ENCODE measurements around the gene SYT17.

Gene SYT17

DNA sequence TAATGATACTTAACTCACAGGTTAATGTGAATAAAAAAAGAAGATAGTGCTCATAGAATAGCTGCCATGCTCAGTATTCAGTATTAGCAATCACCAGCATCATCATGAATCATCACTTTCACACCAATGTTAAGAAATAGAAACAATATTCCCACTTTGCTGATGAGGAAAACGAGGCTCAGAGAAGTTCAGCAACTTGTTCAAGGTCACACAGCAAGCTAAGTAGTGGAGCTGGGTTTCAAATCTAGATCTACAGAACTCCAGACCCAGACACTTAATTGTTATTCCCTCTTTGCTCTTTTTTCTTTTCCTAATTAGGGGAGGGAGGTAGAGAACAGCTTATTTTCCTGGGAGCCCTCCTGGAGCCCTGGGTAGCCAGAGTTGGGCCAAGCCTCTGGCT lies 140.4 kb downstream of the SYT17 start:
- no peak overlapping the region for H2BK15ac ChIP-seq (ENCODE audit: low read length)
- no peak overlapping the region for H2AFZ ChIP-seq (ENCODE audit: low read length)
- H3K4ac ChIP-seq (ENCODE audit: low read length): no peak overlapping the region
- H3K27me3 ChIP-seq (ENCODE audit: control insufficient read depth in 3 of 3, insufficient read depth in 3 of 3, low read depth in 1 of 3, low read length in 3 of 3): no peaks in the 10 kb centered on the region
- H3K4me1 ChIP-seq (ENCODE audit: control insufficient read depth in 2 of 2, insufficient read depth in 1 of 2, low read depth in 1 of 2, low read length in 2 of 2): peaks cover 0 to 9% of the 10 kb centered on the region in 2 donors
- no peak for DNase-seq (ENCODE audit: low spot score)
- H3K4me3 ChIP-seq (ENCODE audit: low read length in 2 of 2): no peak overlapping the region
- H3K4me2 ChIP-seq (ENCODE audit: insufficient read depth, low read length, poor library complexity, severe bottlenecking): no peak overlapping the region
- H2BK12ac ChIP-seq (ENCODE audit: low read length): no peak overlapping the region
- H3K18ac ChIP-seq (ENCODE audit: low read length): no peak overlapping the region
- no peak overlapping the region for H3K23ac ChIP-seq (ENCODE audit: low read depth, low read length, poor library complexity)
- H3K36me3 ChIP-seq (replicated peaks in 1 of 2; ENCODE audit: control insufficient read depth in 2 of 2, insufficient read depth in 2 of 2, low read length in 2 of 2): peaks cover 0 to 2% of the 10 kb centered on the region in 2 donors
- no peak overlapping the region for H2BK5ac ChIP-seq (ENCODE audit: low read length)
- WGBS, 2 donors (ENCODE audit: extremely low coverage in 2 of 2, insufficient read length in 2 of 2, insufficient replicate concordance in 1 of 2): no CpG with 5 or more reads among the region's 1 CpG
- H3K79me1 ChIP-seq (ENCODE audit: low read depth, low read length): no peaks in the 10 kb centered on the region
- no peak overlapping the region for H4K8ac ChIP-seq (ENCODE audit: low read depth, low read length)
- H3K14ac ChIP-seq (ENCODE audit: low read length): no peak overlapping the region
- H3K9me3 ChIP-seq (replicated peaks in 1 of 2; ENCODE audit: control insufficient read depth in 2 of 2, insufficient read depth in 1 of 2, low read depth in 1 of 2, low read length in 2 of 2): peaks cover 0 to 6% of the 10 kb centered on the region in 2 donors
- no peak overlapping the region for H3K9ac ChIP-seq (ENCODE audit: low read depth, low read length, poor library complexity)
- H4K91ac ChIP-seq (ENCODE audit: low read depth, low read length, poor library complexity): no peak overlapping the region
- no peak overlapping the region for H3K27ac ChIP-seq (replicated peaks; ENCODE audit: low read length)
- no peak overlapping the region for H2BK120ac ChIP-seq (ENCODE audit: low read depth, low read length)
- no peak overlapping the region for H2AK5ac ChIP-seq (ENCODE audit: low read depth, low read length)

- WGBS, 2 donors (ENCODE audit: extremely low coverage in 2 of 2, insufficient read length in 2 of 2, insufficient replicate concordance in 1 of 2): no CpG with 5 or more reads among the region's 5 CpGs
- H3K23ac ChIP-seq (ENCODE audit: low read depth, low read length, poor library complexity): no peak overlapping the region
- no peaks in the 10 kb centered on the region for H3K27me3 ChIP-seq (ENCODE audit: control insufficient read depth in 3 of 3, insufficient read depth in 3 of 3, low read depth in 1 of 3, low read length in 3 of 3)
- peaks cover 0 to 2% of the 10 kb centered on the region in 2 donors for H3K36me3 ChIP-seq (replicated peaks in 1 of 2; ENCODE audit: control insufficient read depth in 2 of 2, insufficient read depth in 2 of 2, low read length in 2 of 2)
- no peak overlapping the region for H2BK120ac ChIP-seq (ENCODE audit: low read depth, low read length)
- H3K4me1 ChIP-seq (ENCODE audit: control insufficient read depth in 2 of 2, insufficient read depth in 1 of 2, low read depth in 1 of 2, low read length in 2 of 2): peaks cover 0 to 9% of the 10 kb centered on the region in 2 donors
- H2AFZ ChIP-seq (ENCODE audit: low read length): no peak overlapping the region
- H3K4ac ChIP-seq (ENCODE audit: low read length): no peak overlapping the region
- H3K4me2 ChIP-seq (ENCODE audit: insufficient read depth, low read length, poor library complexity, severe bottlenecking): no peak overlapping the region
- no peak overlapping the region for H2BK15ac ChIP-seq (ENCODE audit: low read length)
- no peak overlapping the region for H3K4me3 ChIP-seq (ENCODE audit: low read length in 2 of 2)
- H3K27ac ChIP-seq (replicated peaks; ENCODE audit: low read length): no peak overlapping the region
- H3K79me1 ChIP-seq (ENCODE audit: low read depth, low read length): no peaks in the 10 kb centered on the region
- no peak overlapping the region for H2BK12ac ChIP-seq (ENCODE audit: low read length)
- H4K8ac ChIP-seq (ENCODE audit: low read depth, low read length): no peak overlapping the region
- no peak overlapping the region for H3K14ac ChIP-seq (ENCODE audit: low read length)
- DNase-seq (ENCODE audit: low spot score): no peak
- no peak overlapping the region for H2AK5ac ChIP-seq (ENCODE audit: low read depth, low read length)
- H3K18ac ChIP-seq (ENCODE audit: low read length): no peak overlapping the region
- peaks cover 0 to 7% of the 10 kb centered on the region in 2 donors for H3K9me3 ChIP-seq (replicated peaks in 1 of 2; ENCODE audit: control insufficient read depth in 2 of 2, insufficient read depth in 1 of 2, low read depth in 1 of 2, low read length in 2 of 2)
- H3K9ac ChIP-seq (ENCODE audit: low read depth, low read length, poor library complexity): no peak overlapping the region
- no peak overlapping the region for H2BK5ac ChIP-seq (ENCODE audit: low read length)
- no peak overlapping the region for H4K91ac ChIP-seq (ENCODE audit: low read depth, low read length, poor library complexity)
Observed at GRCh38 chr16:19309178-19309577, 141.1 kb downstream of the SYT17 start.

DNA sequence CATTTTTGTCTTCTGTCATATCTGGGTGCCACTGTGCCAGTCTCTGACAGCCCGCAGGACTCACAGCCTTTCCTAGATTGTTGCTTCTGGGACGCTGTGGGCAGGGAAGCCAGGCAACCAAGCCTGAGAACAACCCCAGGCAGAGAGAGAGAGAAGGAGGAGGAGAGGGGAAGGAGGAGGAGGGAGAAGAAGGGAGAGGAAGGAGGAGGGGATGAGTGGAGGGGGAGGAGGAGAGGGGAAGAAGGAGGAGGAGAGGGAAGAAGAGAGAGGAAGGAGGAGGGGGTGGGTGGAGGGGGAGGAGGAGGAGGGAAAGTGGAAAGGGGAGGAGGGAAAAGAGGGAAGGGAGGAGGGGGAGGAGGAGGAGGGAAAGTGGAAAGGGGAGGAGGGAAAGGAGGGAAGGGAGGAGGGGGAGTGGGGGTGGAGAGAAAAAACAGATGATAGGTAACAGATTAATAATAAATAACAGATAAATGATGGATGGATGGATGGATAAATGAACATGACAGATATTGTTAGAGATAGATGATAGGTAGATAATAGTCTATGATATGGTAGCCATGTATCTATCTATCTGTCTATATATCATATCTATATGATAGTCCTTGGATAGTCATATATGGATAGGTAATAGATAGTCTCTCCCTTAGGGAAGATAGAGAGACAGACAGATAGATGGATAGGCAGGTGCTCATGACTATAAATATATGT lies 146.8 kb downstream of the SYT17 start:
- Histone ChIP-seq H3K4me3 (ENCODE audit: low read length in 2 of 2) (no peak overlapping the region), H3K18ac (ENCODE audit: low read length) (no peak overlapping the region), H2BK120ac (ENCODE audit: low read depth, low read length) (no peak overlapping the region), H2BK15ac (ENCODE audit: low read length) (no peak overlapping the region), H3K4ac (ENCODE audit: low read length) (no peak overlapping the region), H3K36me3 (replicated peaks in 1 of 2; ENCODE audit: control insufficient read depth in 2 of 2, insufficient read depth in 2 of 2, low read length in 2 of 2) (peaks cover 0 to 2% of the 10 kb centered on the region in 2 donors), H3K14ac (ENCODE audit: low read length) (no peak overlapping the region), H2AFZ (ENCODE audit: low read length) (no peak overlapping the region), H3K27me3 (ENCODE audit: control insufficient read depth in 3 of 3, insufficient read depth in 3 of 3, low read depth in 1 of 3, low read length in 3 of 3) (no peaks in the 10 kb centered on the region), H4K91ac (ENCODE audit: low read depth, low read length, poor library complexity) (no peak overlapping the region), H4K8ac (ENCODE audit: low read depth, low read length) (no peak overlapping the region), H3K23ac (ENCODE audit: low read depth, low read length, poor library complexity) (no peak overlapping the region), H2AK5ac (ENCODE audit: low read depth, low read length) (no peak overlapping the region), H2BK12ac (ENCODE audit: low read length) (no peak overlapping the region), H3K4me1 (ENCODE audit: control insufficient read depth in 2 of 2, insufficient read depth in 1 of 2, low read depth in 1 of 2, low read length in 2 of 2) (peaks cover 0 to 6% of the 10 kb centered on the region in 2 donors), H3K9me3 (replicated peaks in 1 of 2; ENCODE audit: control insufficient read depth in 2 of 2, insufficient read depth in 1 of 2, low read depth in 1 of 2, low read length in 2 of 2) (peaks cover 0 to 7% of the 10 kb centered on the region in 2 donors), H3K9ac (ENCODE audit: low read depth, low read length, poor library complexity) (no peak overlapping the region), H2BK5ac (ENCODE audit: low read length) (no peak overlapping the region), H3K79me1 (ENCODE audit: low read depth, low read length) (no peaks in the 10 kb centered on the region), H3K27ac (replicated peaks; ENCODE audit: low read length) (no peak overlapping the region), H3K4me2 (ENCODE audit: insufficient read depth, low read length, poor library complexity, severe bottlenecking) (no peak overlapping the region)
- WGBS, 2 donors (ENCODE audit: extremely low coverage in 2 of 2, insufficient read length in 2 of 2, insufficient replicate concordance in 1 of 2): no CpG with 5 or more reads among the region's 2 CpGs
- DNase-seq (ENCODE audit: low spot score): no peak

DNA sequence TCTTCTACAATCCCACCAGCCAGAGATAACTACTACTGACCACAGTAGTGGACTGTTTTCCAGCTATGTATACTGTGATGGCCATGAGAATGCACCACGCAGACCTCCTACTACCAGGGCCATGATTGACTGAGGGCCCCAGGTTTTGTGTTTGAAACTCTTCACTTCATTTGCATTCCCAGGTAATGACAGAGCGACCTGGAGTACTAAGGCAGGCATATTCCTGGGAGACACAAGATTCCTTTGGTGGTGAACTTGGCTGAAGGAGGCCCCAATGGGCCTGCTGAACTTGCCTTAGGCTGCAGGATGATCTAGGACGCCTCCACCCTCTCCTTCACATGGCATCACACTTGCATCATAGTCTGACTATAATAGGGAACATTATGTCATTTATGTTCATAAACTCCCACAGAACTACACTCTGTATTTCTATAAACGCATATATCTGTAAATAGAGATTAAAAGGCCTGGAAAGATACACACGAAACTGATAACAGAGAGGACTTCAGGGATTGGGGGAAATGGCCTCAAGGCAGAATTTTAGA lies 147.9 kb downstream of the SYT17 start:
- no peak overlapping the region for H2BK5ac ChIP-seq (ENCODE audit: low read length)
- H3K4ac ChIP-seq (ENCODE audit: low read length): no peak overlapping the region
- H2BK12ac ChIP-seq (ENCODE audit: low read length): no peak overlapping the region
- WGBS, 2 donors (ENCODE audit: extremely low coverage in 2 of 2, insufficient read length in 2 of 2, insufficient replicate concordance in 1 of 2): no CpG with 5 or more reads among the region's 5 CpGs
- no peak overlapping the region for H3K9ac ChIP-seq (ENCODE audit: low read depth, low read length, poor library complexity)
- no peak overlapping the region for H3K4me3 ChIP-seq (ENCODE audit: low read length in 2 of 2)
- no peak overlapping the region for H3K27ac ChIP-seq (replicated peaks; ENCODE audit: low read length)
- H4K8ac ChIP-seq (ENCODE audit: low read depth, low read length): no peak overlapping the region
- no peak overlapping the region for H2AK5ac ChIP-seq (ENCODE audit: low read depth, low read length)
- H3K4me2 ChIP-seq (ENCODE audit: insufficient read depth, low read length, poor library complexity, severe bottlenecking): no peak overlapping the region
- H3K36me3 ChIP-seq (replicated peaks in 1 of 2; ENCODE audit: control insufficient read depth in 2 of 2, insufficient read depth in 2 of 2, low read length in 2 of 2): peaks cover 0 to 2% of the 10 kb centered on the region in 2 donors
- H3K27me3 ChIP-seq (ENCODE audit: control insufficient read depth in 3 of 3, insufficient read depth in 3 of 3, low read depth in 1 of 3, low read length in 3 of 3): no peaks in the 10 kb centered on the region
- H3K18ac ChIP-seq (ENCODE audit: low read length): no peak overlapping the region
- no peak overlapping the region for H3K23ac ChIP-seq (ENCODE audit: low read depth, low read length, poor library complexity)
- H4K91ac ChIP-seq (ENCODE audit: low read depth, low read length, poor library complexity): no peak overlapping the region
- no peak overlapping the region for H3K14ac ChIP-seq (ENCODE audit: low read length)
- no peaks in the 10 kb centered on the region for H3K79me1 ChIP-seq (ENCODE audit: low read depth, low read length)
- H2BK120ac ChIP-seq (ENCODE audit: low read depth, low read length): no peak overlapping the region
- peaks cover 0 to 8% of the 10 kb centered on the region in 2 donors for H3K4me1 ChIP-seq (ENCODE audit: control insufficient read depth in 2 of 2, insufficient read depth in 1 of 2, low read depth in 1 of 2, low read length in 2 of 2)
- DNase-seq (ENCODE audit: low spot score): no peak
- H2AFZ ChIP-seq (ENCODE audit: low read length): no peak overlapping the region
- H2BK15ac ChIP-seq (ENCODE audit: low read length): no peak overlapping the region
- H3K9me3 ChIP-seq (replicated peaks in 1 of 2; ENCODE audit: control insufficient read depth in 2 of 2, insufficient read depth in 1 of 2, low read depth in 1 of 2, low read length in 2 of 2): peaks cover 0 to 7% of the 10 kb centered on the region in 2 donors
